ENCODE results near the gene TMEM184A. TPM values are rescaled to one million over a fixed set of nuclear protein-coding genes. Genes with fewer than 3 reads are reported as not detected.

The TMEM184A gene
- total and polyA plus RNA-seq, 2 of the 8 experiments (the other 6 are each of a cell fraction or from before 2014, with no cell fraction given) = 1.8 to 2.1 TPM

- DNase-seq (ENCODE audit: low read depth in 1 of 2, low spot score in 2 of 2) (no peak), FAIRE-seq (no peak)
- H4K5ac ChIP-seq (ENCODE audit: insufficient read length, low read depth, low read length) = no peak overlapping the region
- H3K9ac ChIP-seq (replicated peaks in 1 of 4; ENCODE audit: extremely low read depth in 1 of 4, low read depth in 3 of 4, low read length in 3 of 4) = no peak overlapping the region
- no peak overlapping the region for H3K23ac ChIP-seq (ENCODE audit: insufficient read length)
- 0 out of 2 replicates have a peak overlapping the region, but pooled peaks have one; percentile 66 for H2AK5ac ChIP-seq (ENCODE audit: low read depth, low read length)
- no peak overlapping the region for H3K18ac ChIP-seq (ENCODE audit: extremely low read depth, low read length)
- H3K27me3 ChIP-seq (replicated peaks in 1 of 4; ENCODE audit: control insufficient read depth in 3 of 4, extremely low read depth in 1 of 4, insufficient read depth in 3 of 4, low read length in 3 of 4) = no peaks in the 10 kb centered on the region; a peak in 2 of 7 replicates
- H3K9me3 ChIP-seq (ENCODE audit: insufficient read depth in 2 of 2, low read depth in 1 of 2, low read length in 1 of 2) = no peaks in the 10 kb centered on the region
- no peak overlapping the region for H3K14ac ChIP-seq (ENCODE audit: insufficient read length)
- no peaks in the 10 kb centered on the region for H3K36me3 ChIP-seq (ENCODE audit: control insufficient read depth in 2 of 4, insufficient read depth in 4 of 4, low read length in 3 of 4)
- H2BK12ac ChIP-seq (ENCODE audit: low read depth, low read length) = 0 out of 2 replicates have a peak overlapping the region, but pooled peaks have one; percentile 17
- CTCF ChIA-PET (ENCODE audit: partially characterized antibody) = interaction anchor here (0.6 to 1.6 kb wide), 5 partner anchors 21 to 29 kb away, joined by 3 to 5 read pairs (median 3); no protein-coding TSS in a partner anchor
- H4K8ac ChIP-seq (ENCODE audit: extremely low read depth, insufficient read depth, low read length) = 0 out of 2 replicates have a peak overlapping the region, but pooled peaks have one; percentile 4
- H3K79me2 ChIP-seq (ENCODE audit: control insufficient read depth in 1 of 2, insufficient read depth in 2 of 2, low read length in 2 of 2) = peaks cover 0 to 56% of the 10 kb centered on the region in 2 experiments; a peak in 3 of 4 replicates
- peaks cover 13 to 38% (median 26%) of the 10 kb centered on the region in 4 experiments for H3K4me1 ChIP-seq (replicated peaks in 1 of 4; ENCODE audit: control insufficient read depth in 3 of 4, insufficient read depth in 4 of 4, low read length in 3 of 4)
- H2BK15ac ChIP-seq (ENCODE audit: low read length) = no peak overlapping the region
- H3K27ac ChIP-seq (ENCODE audit: low read depth, low read length) = no peak overlapping the region
- H2BK20ac ChIP-seq (ENCODE audit: low read length) = no peak overlapping the region
- no peak for TF ChIP-seq RNF2 (IDR thresholded peaks at IDR 0.05; ENCODE audit: borderline replicate concordance, low read depth, low read length, missing control alignments, poor library complexity, severe bottlenecking)
- TF ChIP-seq CTCF (IDR thresholded peaks at IDR 0.05; ENCODE audit: control extremely low read depth in 1 of 3, insufficient read depth in 1 of 3, low read depth in 1 of 3, low read length in 3 of 3) = no peak
- TF ChIP-seq CBX5 (IDR thresholded peaks at IDR 0.05; ENCODE audit: low read depth, low read length) = no peak
- TF ChIP-seq E2F6 (IDR thresholded peaks at IDR 0.05) = no peak
- no peak overlapping the region for H2BK120ac ChIP-seq (replicated peaks; ENCODE audit: low read depth, low read length)
- H3K56ac ChIP-seq (replicated peaks; ENCODE audit: insufficient read length, low read depth, low read length) = no peak overlapping the region
- no peak overlapping the region for H2AFZ ChIP-seq (ENCODE audit: low read length)
- WGBS, 2 experiments (ENCODE audit: extremely low coverage in 1 of 2, insufficient coverage in 1 of 2, insufficient read length in 1 of 2, insufficient replicate concordance in 2 of 2, low coverage in 1 of 2, low lambda C conversion rate in 2 of 2, missing lambda C conversion rate in 1 of 2) = 78% methylated on average over 9 of the region's 10 CpGs; no CpG with 5 or more reads in 1 of the 2 experiments
- H4K20me1 ChIP-seq (replicated peaks in 1 of 2; ENCODE audit: control insufficient read depth in 1 of 2, insufficient read depth in 2 of 2, low read length in 2 of 2) = peaks cover 13 to 14% of the 10 kb centered on the region in 2 experiments
- peaks cover 17% of the 10 kb centered on the region for H3K79me1 ChIP-seq (ENCODE audit: low read depth, low read length)
- POLR2A ChIA-PET (ENCODE audit: partially characterized antibody) = interaction anchor here (0.6 to 4.9 kb wide), 3 partner anchors 8 to 24 kb away, joined by 3 to 26 read pairs (median 5); partner anchors contain the start of gene TMEM184A
- H3K4me3 ChIP-seq (ENCODE audit: extremely low read depth in 1 of 4, insufficient read depth in 2 of 4, low read depth in 3 of 4, low read length in 4 of 4) = peak overlapping the region; percentile 32 to 66 (median 48); a peak in 7 of 8 replicates
- no peak overlapping the region for H2BK5ac ChIP-seq (ENCODE audit: low read depth, low read length)
- no peak overlapping the region for H4K91ac ChIP-seq (replicated peaks; ENCODE audit: insufficient read length, low read length)
- H3K4me2 ChIP-seq (ENCODE audit: insufficient read depth in 1 of 2, low read depth in 2 of 2, low read length in 2 of 2) = peak overlapping the region; percentile 80 to 83
- H3K4ac ChIP-seq (replicated peaks; ENCODE audit: insufficient read length, low read depth, low read length) = no peak overlapping the region
- peaks cover 6% of the 10 kb centered on the region; the same call in 1 of the 2 replicates for H3K23me2 ChIP-seq (ENCODE audit: low read depth, low read length)
Measured at GRCh38 chr7:1531979-1532455, 24.0 kb downstream of the TMEM184A start.
